Brain microvascular endothelial cell (primary cell): ENCODE data around the gene DLG2.

Experiments
- DNase-seq: peaks from one replicate; pipeline ENCODE4 v3.0.0-alpha.2; 2020
- H3K27ac ChIP-seq: fragments of 250-450 bp; sonication (Bioruptor Pico); 2 replicates; pipeline ENCODE4 v1.5.1; 2020; ENCODE audit warnings: mild to moderate bottlenecking, moderate library complexity
- H3K27me3 ChIP-seq: fragments of 250-450 bp; sonication (Bioruptor Pico); replicated peaks from 2 replicates; pipeline ENCODE4 v1.5.1; 2020; ENCODE audit warnings: mild to moderate bottlenecking
- H3K36me3 ChIP-seq: fragments of 250-450 bp; sonication (Bioruptor Pico); replicated peaks from 2 replicates; pipeline ENCODE4 v1.5.1; 2020; ENCODE audit warnings: mild to moderate bottlenecking
- H3K4me3 ChIP-seq: 2 replicates; pipeline ENCODE4 v1.5.1; 2011; ENCODE audit warnings: low read depth, mild to moderate bottlenecking, control low read depth, low read length, moderate library complexity
- in situ Hi-C: cut with HindIII; loops from 2 replicates; pipeline ENCODE4 v1.10.0; 2017; ENCODE audit warnings: low sequenced_read_pairs, low pct_ligation_motif_present
- TF ChIP-seq, protein P1 (sequence below): IDR thresholded peaks from 2 replicates; pipeline ENCODE4 v1.5.1; 2011; ENCODE audit warnings: low read depth, mild to moderate bottlenecking, moderate library complexity, low read length, control low read depth, inconsistent platforms; ENCODE audit errors: missing control alignments

DLG2 gene

DNA sequence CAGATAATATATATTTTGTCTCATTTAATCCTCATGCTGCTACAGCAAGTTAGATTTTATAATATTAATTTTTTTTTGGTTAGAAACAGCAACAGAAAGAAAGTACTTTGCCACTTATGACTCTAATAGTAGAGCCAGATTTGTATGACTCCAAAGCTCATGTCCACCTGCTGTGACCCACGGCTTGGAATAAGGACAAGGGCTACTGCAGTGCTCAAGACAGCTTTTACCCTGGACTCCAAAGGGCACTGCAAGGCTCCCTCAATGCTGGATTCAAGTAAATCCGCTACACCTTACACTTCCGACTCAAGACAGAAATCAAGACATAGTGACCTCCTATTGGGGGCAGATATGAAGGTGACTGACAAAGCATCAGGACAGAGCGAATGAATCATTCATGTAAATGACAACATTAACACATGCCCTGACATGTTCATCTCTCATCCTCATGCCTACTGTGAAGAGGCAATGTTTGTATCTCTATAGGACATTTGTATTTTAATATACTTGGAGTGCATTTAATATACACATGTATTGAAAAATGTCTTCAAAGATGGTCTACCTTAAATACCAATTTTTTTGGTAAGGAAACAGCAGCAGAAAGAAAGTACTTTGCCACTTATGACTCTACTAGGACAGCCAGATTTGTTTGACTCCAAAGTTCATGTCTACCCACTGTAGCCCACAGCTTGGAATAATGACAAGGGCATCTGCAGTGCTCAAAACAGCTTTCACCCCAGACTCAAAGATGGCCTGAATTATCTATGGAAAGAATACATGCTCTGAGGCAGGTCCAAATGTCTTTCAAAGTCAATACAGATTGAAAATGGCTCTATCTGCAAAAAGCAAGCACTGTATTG is 1965.4 kb downstream of the DLG2 start:
- TF ChIP-seq, protein P1, sequence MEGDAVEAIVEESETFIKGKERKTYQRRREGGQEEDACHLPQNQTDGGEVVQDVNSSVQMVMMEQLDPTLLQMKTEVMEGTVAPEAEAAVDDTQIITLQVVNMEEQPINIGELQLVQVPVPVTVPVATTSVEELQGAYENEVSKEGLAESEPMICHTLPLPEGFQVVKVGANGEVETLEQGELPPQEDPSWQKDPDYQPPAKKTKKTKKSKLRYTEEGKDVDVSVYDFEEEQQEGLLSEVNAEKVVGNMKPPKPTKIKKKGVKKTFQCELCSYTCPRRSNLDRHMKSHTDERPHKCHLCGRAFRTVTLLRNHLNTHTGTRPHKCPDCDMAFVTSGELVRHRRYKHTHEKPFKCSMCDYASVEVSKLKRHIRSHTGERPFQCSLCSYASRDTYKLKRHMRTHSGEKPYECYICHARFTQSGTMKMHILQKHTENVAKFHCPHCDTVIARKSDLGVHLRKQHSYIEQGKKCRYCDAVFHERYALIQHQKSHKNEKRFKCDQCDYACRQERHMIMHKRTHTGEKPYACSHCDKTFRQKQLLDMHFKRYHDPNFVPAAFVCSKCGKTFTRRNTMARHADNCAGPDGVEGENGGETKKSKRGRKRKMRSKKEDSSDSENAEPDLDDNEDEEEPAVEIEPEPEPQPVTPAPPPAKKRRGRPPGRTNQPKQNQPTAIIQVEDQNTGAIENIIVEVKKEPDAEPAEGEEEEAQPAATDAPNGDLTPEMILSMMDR, result no peak
- no peak overlapping the region for H3K4me3 ChIP-seq
- in situ Hi-C loops, result no loop called here

DNA sequence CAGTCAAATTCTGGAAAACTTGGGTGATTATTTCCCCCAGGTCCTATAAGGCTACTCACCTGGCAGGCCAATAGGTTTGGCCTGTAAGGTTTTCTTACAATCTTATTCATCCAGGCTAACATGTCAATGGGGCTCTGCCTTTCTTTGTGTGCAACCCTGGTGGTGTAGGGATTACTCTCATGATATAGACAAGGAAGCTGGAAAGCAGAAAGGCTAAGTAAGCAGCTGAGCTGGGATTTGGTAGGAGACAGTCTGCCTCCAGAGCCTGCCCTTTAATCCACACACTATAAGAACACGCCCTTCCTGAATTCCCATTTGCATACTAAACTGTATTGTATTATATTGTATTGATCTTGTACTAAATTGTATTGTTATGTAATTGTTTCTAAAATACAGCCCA is 1967.7 kb downstream of the DLG2 start:
- Histone ChIP-seq H3K27me3 (no peaks in the 10 kb centered on the region), H3K4me3 (no peak overlapping the region)
- in situ Hi-C loops, result no loop called here

More for the DNA sequence above, 1965.4 kb downstream of the DLG2 start:
- DNase-seq, result no peak
- H3K36me3 ChIP-seq, result no peaks in the 10 kb centered on the region
- H3K27me3 ChIP-seq, result no peaks in the 10 kb centered on the region
- H3K27ac ChIP-seq, result no peak overlapping the region

DNA sequence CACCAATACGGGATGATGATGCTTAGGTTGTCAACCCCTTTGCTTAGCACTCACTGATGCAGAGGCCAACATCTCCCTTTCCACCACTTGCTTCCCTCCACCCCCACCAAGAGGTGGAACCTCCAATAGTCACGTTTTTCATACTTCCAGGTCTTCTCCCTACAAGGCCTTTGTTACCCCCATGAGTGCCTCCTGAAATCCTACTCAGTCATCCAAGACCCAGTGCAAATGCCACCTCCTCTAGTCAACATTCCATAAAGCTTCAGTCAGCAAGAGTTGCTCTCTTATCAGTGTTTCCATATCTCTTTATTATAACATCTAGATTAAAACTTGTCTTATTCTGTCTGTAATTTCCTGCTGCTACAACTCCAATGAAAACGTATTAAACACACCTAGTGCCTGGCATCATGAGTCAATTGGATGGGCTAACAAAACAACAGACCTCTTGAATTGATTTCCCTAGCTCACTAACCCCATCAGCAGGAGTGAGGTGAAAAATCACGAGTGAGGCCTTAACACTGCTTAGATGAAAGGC is 1970.3 kb downstream of the DLG2 start:
- H3K4me3 ChIP-seq, result no peak overlapping the region

More for the DNA sequence above, 1967.7 kb downstream of the DLG2 start:
- no peak for DNase-seq
- TF ChIP-seq, protein P1, result no peak
- H3K27ac ChIP-seq, result no peak overlapping the region
- H3K36me3 ChIP-seq, result no peaks in the 10 kb centered on the region

DNA sequence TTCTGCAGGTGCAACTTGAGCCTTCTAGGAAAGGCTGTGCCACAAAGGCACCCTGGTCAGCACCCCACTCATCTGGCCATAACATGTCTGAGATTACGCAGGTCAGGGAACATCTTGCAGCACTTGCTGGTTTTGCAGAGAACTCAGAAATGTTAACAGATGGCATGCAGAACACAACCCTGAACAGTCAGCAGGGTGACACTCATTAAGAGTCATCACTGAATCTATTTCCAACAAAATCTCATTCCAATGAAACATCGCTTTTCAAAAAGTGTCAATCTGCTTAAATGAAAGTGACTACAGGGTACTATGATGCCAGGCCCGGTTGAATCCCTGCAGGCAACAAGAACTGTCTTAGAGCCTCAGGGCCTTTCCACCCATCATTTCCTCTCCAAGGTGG is 1971.2 kb downstream of the DLG2 start:
- Histone ChIP-seq H3K4me3 (no peak overlapping the region), H3K27me3 (no peaks in the 10 kb centered on the region), H3K27ac (no peak overlapping the region), H3K36me3 (no peaks in the 10 kb centered on the region)
- in situ Hi-C loops, result no loop called here
- TF ChIP-seq, protein P1, result no peak
- DNase-seq, result no peak

More for the DNA sequence above, 1970.3 kb downstream of the DLG2 start:
- in situ Hi-C loops, result no loop called here
- TF ChIP-seq, protein P1, result no peak
- DNase-seq, result peak; percentile 18
- H3K36me3 ChIP-seq, result no peaks in the 10 kb centered on the region
- H3K27ac ChIP-seq, result no peak overlapping the region
- H3K27me3 ChIP-seq, result no peaks in the 10 kb centered on the region

DNA sequence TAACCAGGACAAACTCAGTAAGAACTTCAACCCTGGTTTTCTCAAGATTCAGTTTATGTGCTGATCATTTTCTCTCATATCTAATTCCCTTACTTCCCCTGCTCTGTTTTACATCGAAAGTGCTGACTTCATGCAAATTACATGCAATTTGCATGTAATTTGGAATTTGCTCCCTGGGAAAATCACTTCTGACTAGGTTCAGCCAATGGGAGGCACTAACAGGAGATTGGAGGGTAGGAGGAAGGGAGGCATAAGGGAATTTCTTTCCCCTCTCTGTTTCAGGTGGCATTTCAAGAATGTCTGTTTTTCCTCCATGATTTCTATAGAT is 1977.7 kb downstream of the DLG2 start:
- in situ Hi-C loops, result no loop called here
- H3K27me3 ChIP-seq, result no peaks in the 10 kb centered on the region
- TF ChIP-seq, protein P1, result no peak
- no peak overlapping the region for H3K4me3 ChIP-seq
- no peak overlapping the region for H3K27ac ChIP-seq
- DNase-seq, result no peak
- no peaks in the 10 kb centered on the region for H3K36me3 ChIP-seq
